ENCODE measurements around the gene TMPRSS11D. TPM values are rescaled to one million over a fixed set of nuclear protein-coding genes. Genes with fewer than 3 reads are reported as not detected.

TMPRSS11D gene
- total and polyA plus RNA-seq, 2 experiments from 2014 or later, result 0.27 TPM; not detected in 1

GRCh38 chr4:67810011-67810410 lies 73.8 kb downstream of the TMPRSS11D start:
- H3K4me3 ChIP-seq, result no peak overlapping the region
- no peaks in the 10 kb centered on the region for H3K27me3 ChIP-seq
- no peak for DNase-seq (ENCODE audit: low read depth in 1 of 2, low spot score in 1 of 2)
- no peak overlapping the region for H3K27ac ChIP-seq
- no peaks in the 10 kb centered on the region for H3K36me3 ChIP-seq
- no peaks in the 10 kb centered on the region for H3K4me1 ChIP-seq (ENCODE audit: low read depth)
- TF ChIP-seq CTCF (IDR thresholded peaks at IDR 0.05; ENCODE audit: low read depth, low read length), result no peak
- H3K9me3 ChIP-seq (ENCODE audit: low read depth), result no peaks in the 10 kb centered on the region

- DNase-seq (ENCODE audit: low read depth in 1 of 2, low spot score in 1 of 2), result no peak
- H3K4me3 ChIP-seq, result no peak overlapping the region
- H3K27ac ChIP-seq, result no peak overlapping the region
- no peaks in the 10 kb centered on the region for H3K36me3 ChIP-seq
- no peak for TF ChIP-seq CTCF (IDR thresholded peaks at IDR 0.05; ENCODE audit: low read depth, low read length)
- H3K4me1 ChIP-seq (ENCODE audit: low read depth), result no peaks in the 10 kb centered on the region
- no peaks in the 10 kb centered on the region for H3K9me3 ChIP-seq (ENCODE audit: low read depth)
- no peaks in the 10 kb centered on the region for H3K27me3 ChIP-seq
Observed at GRCh38 chr4:67809502-67809901, 74.3 kb downstream of the TMPRSS11D start.

DNA sequence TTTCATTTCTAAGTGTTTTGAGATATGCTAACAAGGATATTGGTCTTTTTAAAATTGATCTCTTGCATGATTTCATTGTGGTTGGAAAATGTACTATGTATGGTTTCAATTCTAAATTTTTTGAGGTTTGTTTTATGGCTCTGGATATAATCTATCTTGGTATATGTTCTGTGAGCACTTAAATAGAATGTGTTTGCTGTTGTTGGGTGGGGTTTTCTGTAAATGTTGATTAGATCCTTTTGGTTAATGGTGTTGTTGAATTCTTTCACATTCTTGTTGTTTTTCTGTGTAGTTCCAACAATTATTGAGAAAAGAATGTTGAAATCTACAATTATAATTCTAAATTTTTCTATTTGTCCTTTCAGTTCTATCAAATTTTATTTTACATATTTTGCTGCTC lies 87.0 kb downstream of the TMPRSS11D start:
- Histone ChIP-seq H3K36me3 (no peaks in the 10 kb centered on the region), H3K27me3 (no peaks in the 10 kb centered on the region), H3K9me3 (ENCODE audit: low read depth) (no peaks in the 10 kb centered on the region), H3K4me3 (no peak overlapping the region), H3K27ac (no peak overlapping the region), H3K4me1 (ENCODE audit: low read depth) (no peaks in the 10 kb centered on the region)
- DNase-seq (ENCODE audit: low read depth in 1 of 2, low spot score in 1 of 2), result no peak
- TF ChIP-seq CTCF (IDR thresholded peaks at IDR 0.05; ENCODE audit: low read depth, low read length), result no peak

GRCh38 chr4:67790721-67791120 lies 93.1 kb downstream of the TMPRSS11D start:
- Histone ChIP-seq H3K9me3 (ENCODE audit: low read depth) (no peaks in the 10 kb centered on the region), H3K4me1 (ENCODE audit: low read depth) (no peaks in the 10 kb centered on the region), H3K27me3 (no peaks in the 10 kb centered on the region), H3K4me3 (no peak overlapping the region), H3K36me3 (no peaks in the 10 kb centered on the region), H3K27ac (no peak overlapping the region)
- DNase-seq (ENCODE audit: low read depth in 1 of 2, low spot score in 1 of 2), result no peak
- TF ChIP-seq CTCF (IDR thresholded peaks at IDR 0.05; ENCODE audit: low read depth, low read length), result no peak

DNA sequence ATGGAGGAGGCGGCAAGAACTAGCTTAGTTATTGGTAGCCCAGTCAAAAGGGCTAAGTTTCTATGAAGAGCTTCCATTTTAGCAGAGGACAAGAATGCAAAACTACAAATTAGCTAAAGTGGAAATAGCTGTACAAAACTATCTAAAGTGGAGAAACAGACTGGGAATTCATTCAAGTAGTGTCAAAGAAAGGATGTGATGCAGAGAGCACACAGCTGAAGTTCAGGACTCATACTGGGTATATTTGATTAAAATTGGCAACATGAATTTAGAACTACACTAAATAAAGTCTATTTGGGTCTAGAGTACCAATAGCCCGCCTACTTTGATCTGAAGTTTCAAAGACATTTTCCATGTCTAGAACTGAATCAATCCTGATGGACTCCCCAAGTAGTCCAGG lies 96.5 kb downstream of the TMPRSS11D start:
- no peaks in the 10 kb centered on the region for H3K9me3 ChIP-seq (ENCODE audit: low read depth)
- no peaks in the 10 kb centered on the region for H3K27me3 ChIP-seq

More for the DNA sequence above, 96.5 kb downstream of the TMPRSS11D start:
- Histone ChIP-seq H3K36me3 (no peaks in the 10 kb centered on the region), H3K27ac (no peak overlapping the region), H3K4me1 (ENCODE audit: low read depth) (no peaks in the 10 kb centered on the region), H3K4me3 (no peak overlapping the region)
- no peak for TF ChIP-seq CTCF (IDR thresholded peaks at IDR 0.05; ENCODE audit: low read depth, low read length)
- no peak for DNase-seq (ENCODE audit: low read depth in 1 of 2, low spot score in 1 of 2)

Measured in cardiac muscle cell (in vitro differentiated cells and primary cell).